ENCODE data around the gene CBFA2T2.
"Not testable (repeated sequence)": the region's sequence is repeated elsewhere in the genome, so short reads cannot be mapped to it uniquely, and the experiment has no call there.

CBFA2T2 gene

GRCh38 chr20:33507461-33507860, 17.6 kb downstream of the CBFA2T2 start:
- DNase-seq (ENCODE audit: low read depth), result no peak

GRCh38 chr20:33508015-33508414, 18.1 kb downstream of the CBFA2T2 start:
- not testable (repeated sequence) for DNase-seq (ENCODE audit: low read depth)

DNA sequence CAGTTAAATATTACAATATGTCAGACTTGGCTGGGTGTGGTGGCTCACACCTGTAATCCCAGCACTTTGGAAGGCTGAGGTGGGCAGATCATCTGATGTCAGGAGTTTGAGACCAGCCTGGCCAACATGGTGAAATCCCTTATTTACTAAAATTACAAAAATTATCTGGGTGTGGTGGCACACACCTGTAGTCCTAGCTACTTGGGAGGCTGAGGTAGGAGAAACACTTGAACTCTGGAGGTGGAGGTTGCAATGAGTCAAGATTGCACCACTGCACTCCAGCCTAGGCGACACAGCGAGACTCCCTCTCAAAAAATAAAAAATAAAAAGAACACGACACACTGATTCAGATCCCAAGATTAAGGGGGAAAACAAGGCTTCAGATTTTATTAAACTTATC, 19.2 kb downstream of the CBFA2T2 start:
- DNase-seq (ENCODE audit: low read depth), result not testable (repeated sequence)

DNA sequence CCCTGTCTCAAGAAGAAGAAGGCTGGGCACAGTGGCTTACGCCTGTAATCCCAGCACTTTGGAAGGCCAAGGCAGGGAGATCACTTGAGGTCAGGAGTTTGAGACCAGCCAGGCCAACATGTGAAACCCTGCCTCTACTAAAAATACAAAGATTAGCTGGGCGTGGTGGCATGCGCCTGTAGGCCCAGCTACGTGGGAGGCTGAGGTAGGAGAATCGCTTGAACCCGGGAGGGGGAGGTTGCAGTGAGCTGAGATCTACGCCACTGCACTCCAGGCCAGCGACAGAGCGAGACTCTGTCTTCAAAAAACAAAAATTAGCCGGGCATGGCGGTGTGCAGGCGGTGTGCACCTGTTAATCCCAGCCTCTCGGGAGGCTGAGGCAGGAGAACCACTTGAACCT, 22.0 kb downstream of the CBFA2T2 start:
- not testable (repeated sequence) for DNase-seq (ENCODE audit: low read depth)

GRCh38 chr20:33515569-33516216, 25.8 kb downstream of the CBFA2T2 start:
- DNase-seq (ENCODE audit: low read depth), result no peak

GRCh38 chr20:33516882-33517281, 27.0 kb downstream of the CBFA2T2 start:
- no peak for DNase-seq (ENCODE audit: low read depth)

DNA sequence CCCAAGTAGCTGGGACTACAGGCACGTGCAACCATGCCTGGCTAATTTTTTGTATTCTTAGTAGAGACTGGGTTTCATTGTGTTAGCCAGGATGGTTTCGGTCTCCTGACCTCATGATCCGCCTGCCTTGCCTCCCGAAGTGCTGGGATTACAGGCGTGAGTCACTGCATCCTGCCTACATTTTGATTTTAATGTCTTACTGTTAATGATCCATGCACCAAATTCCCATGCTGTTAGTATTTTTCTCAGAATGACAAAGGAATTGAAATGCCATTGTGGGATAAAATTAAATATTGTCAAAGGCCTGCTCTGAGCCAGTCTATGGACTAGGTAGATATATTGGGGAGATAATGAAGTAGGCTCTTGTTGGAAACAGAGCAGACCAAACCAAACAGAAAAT, 28.2 kb downstream of the CBFA2T2 start:
- no peak for DNase-seq (ENCODE audit: low read depth)

GRCh38 chr20:33521461-33521860, 31.6 kb downstream of the CBFA2T2 start:
- no peak for DNase-seq (ENCODE audit: low read depth)

DNA sequence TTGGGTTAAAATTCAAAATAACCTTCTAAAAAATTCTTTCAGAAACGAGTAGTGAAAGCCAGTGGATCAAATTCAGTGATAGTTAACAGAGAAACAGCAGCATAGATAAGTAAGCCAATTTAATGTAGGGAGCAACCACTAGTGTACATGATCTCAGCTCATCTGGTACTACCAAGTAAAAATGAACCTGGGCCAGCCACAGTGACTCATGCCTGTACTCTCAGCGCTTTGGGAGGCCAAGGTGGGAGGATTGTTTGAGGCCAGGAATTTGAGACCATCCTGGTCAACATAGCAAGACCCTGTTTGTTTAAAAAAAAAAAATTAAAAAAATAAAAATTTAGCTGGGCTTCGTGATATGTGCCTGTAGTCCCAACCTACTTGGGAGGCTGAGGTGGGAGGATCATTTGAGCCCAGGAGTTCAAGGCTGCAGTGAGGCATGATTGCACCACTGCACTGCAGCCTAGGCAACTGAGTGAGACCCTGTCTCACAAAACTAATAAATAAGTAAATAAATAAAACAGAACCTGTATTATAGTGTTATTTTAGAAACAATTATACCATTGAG, 32.4 kb downstream of the CBFA2T2 start:
- DNase-seq (ENCODE audit: low read depth), result no peak

DNA sequence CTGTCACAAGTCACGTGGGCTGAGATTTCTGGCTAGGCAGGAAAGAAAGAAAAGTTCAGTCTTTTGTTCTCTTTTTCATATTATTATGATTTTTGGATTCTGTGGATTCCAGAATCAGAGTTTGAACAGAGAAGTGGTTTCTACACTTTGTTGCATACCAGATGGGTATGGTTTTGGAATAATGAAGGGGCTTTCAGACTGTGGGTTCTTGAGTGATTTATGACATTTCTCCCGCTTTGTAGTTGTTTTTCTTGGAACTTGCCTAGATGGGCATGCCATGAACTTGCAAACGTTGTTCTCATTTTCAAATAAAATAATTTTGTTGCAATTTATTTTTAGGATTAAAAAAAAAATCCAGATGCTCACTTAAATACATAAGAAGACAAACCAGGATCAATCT, 34.4 kb downstream of the CBFA2T2 start:
- no peak for DNase-seq (ENCODE audit: low read depth)

DNA sequence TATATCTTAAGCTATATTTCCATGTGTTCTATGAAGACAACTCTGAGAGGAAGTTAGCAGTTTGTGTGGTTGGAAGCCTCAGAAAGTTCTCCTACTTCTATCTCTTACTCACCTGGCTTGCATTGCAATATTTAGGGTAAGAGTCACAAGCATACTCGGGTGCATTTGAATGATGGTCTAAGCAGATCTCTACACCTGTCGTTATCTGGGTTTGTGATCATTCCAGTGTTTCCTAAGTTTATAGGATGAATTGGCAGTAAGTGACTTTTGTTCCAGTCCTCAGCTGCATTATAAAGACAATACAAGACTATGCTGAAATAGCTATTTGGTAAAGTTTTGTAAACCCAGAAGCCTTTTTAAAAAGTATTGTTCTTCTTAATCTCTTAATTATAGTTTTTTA, 36.9 kb downstream of the CBFA2T2 start:
- no peak for DNase-seq (ENCODE audit: low read depth)

DNA sequence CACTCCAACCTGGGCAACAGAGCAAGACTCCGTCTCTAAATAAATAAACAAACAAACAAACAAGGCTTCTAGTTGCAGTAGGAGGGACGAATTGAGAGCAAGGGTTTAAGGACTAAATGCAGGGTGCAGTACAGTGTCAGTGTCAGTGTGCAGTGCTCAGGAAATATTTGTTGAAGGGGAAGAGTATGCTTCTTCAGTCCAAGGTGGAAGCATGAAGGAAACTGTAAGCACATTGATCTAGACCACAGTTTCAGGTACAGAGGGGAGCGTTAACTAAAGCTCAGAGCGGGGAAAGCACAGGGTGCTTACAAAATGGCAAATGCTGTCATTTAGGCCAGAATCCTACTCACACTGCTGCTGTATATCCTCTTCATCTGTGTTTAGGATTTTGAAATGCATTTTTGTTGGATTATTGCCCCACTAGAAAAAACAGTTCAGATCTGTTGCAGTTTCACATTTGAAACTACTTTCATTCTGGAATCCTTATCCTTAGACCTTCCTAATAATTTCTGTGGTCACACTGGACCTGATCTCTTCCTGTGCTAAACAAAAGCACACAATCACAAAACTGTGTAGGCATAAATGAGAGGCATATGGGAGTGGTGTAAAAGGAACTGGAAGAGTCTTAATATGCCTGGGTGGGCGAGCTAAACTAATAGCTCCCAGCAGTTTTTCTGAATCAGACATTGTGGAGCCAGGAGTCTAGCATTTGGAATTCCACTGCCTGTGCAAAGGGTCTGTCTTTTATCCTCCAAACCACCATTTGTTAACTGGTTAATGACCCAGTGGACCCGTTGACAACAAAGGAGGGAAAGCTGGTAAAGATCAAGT, 41.4 kb downstream of the CBFA2T2 start:
- DNase-seq (ENCODE audit: low read depth), result no peak

GRCh38 chr20:33531885-33532284, 42.0 kb downstream of the CBFA2T2 start:
- no peak for DNase-seq (ENCODE audit: low read depth)

DNA sequence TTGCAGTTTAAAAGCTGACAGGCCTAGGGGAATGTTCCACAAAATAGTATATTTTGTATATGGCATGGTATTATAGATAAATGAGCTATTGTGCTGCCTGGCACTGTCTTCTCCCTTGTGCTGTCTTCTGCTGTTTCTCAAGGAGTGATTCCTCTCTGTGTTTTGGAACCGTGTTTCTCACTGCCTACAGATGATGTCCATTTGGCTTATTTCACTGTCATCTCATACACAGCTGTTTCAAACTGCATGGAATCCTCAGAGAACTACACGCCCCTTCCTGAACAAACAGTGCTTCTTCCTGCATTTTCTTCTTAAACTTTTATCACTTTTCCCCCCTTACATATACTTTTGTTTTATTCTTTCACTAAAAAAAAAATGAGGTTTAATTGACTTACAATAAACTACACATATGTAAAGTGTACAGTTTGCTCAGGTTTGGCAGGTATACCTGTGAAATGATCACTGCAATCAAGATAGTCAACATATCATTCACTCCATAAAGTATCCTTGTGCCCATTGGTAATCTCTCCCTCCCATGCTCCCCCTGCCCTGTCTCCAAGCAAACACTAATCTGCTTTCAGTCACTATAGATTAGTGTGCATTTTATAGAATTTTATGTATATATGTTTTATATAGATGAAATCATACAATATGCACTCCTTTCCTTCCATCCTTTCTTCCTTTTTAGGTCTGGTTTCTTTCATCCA, 43.0 kb downstream of the CBFA2T2 start:
- no peak for DNase-seq (ENCODE audit: low read depth)

DNA sequence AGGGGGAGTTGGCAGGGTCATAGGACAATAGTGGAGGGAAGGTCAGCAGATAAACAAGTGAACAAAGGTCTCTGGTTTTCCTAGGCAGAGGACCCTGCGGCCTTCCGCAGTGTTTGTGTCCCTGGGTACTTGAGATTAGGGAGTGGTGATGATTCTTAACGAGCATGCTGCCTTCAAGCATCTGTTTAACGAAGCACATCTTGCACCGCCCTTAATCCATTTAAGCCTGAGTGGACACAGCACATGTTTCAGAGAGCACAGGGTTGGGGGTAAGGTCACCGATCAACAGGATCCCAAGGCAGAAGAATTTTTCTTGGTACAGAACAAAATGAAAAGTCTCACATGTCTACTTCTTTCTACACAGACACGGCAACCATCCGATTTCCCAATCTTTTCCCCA, 45.8 kb downstream of the CBFA2T2 start:
- not testable (repeated sequence) for DNase-seq (ENCODE audit: low read depth)

DNA sequence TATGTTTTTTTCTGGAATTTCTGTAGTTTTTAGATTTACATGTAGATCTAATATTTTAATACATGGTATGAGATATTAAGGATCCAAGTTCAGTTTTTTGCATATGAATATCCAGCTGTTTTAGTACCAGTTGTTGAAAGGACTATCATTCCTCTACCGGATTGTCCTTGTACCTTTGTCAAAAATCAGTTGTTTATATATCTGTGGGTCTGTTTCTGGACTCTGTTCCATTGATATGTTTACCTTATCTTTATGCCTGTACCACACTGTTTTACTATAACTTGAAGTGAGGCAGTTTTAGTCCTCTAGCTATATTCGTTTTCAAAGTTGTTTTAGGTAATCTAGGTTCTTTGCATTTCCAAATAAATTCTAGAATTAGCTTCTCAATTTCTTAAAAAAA, 47.7 kb downstream of the CBFA2T2 start:
- DNase-seq (ENCODE audit: low read depth), result no peak

DNA sequence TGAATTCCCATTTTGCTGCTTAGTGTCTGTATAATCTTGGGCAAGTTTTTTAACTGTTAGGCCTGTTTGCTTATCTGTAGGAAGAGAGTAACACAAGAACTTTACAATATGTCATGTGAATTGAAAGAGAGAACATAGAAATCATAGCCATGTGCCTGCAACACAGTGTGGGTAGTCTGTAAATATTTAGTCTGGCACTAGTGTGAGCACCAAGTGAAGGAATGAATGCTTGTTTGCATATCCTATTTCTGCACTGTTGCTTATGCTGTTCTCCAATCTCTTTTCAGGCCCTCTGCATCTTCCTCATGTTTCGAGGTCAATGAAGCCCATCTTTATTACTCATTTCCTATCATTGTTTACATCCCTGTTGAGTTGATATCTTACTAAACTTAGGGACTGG, 49.2 kb downstream of the CBFA2T2 start:
- DNase-seq (ENCODE audit: low read depth), result no peak

GRCh38 chr20:33540427-33540826, 50.5 kb downstream of the CBFA2T2 start:
- DNase-seq (ENCODE audit: low read depth), result no peak

GRCh38 chr20:33541074-33541473, 51.2 kb downstream of the CBFA2T2 start:
- no peak for DNase-seq (ENCODE audit: low read depth)

- no peak for DNase-seq (ENCODE audit: low read depth)
Measured at GRCh38 chr20:33541797-33542196, 51.9 kb downstream of the CBFA2T2 start.

DNA sequence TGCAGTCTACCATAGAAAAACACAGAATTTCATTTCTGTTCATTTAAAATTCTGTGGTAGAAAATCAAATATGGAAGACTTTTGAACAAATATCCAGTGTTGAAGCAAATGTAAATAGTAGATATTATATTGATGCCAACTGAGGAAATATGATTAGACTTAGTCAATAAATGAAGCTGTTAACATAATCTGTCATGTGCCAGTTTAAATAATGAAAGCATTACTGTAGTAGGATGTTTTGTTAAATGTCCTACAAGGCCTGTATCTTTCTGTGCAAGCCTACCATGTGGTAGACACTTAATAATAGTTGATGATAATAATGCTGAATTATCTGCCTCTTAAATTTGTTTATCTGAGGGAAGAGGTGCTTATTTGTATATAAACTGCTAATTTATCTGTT, 55.9 kb downstream of the CBFA2T2 start:
- no peak for DNase-seq (ENCODE audit: low read depth)

DNA sequence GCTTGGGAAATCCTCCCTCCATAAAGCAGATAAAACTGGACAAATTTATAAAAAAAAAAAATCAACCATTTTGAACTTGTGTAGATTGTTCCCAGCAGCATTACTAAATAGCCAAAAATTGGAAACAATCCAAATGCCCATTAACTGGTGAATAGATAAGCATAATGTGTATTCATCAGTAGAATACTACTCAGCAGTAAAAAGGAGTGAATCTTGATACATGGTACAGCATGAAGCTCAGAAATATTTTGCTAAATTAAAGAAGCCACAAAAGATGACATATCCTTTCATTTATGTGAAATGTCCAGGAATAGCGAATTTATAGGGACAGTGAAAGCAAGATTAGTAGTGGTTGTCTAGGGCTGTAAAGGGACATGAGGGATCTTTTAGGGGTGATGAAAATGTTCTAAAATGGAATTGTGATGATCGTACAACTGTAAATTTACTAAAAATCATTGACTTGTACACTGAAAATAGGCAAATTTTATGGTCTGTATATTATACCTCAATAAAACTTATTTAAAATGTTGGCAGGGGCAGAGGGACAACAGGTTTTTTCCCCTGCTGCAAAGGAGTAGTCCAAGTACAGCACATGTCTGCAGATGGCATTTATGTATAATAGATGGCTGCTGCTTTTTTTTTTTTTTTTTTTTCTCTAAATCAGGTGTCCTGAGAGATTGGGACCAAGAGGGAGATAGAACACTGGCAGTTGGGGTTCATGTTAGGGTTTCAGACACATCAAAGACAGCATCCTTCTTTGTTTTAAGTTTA, 59.5 kb downstream of the CBFA2T2 start:
- no peak for DNase-seq (ENCODE audit: low read depth)
